Measurements from ENCODE around the gene WEE2. TPM values are rescaled to one million over a fixed set of nuclear protein-coding genes. Genes with fewer than 3 reads are reported as not detected.
"Not testable (repeated sequence)": the region's sequence is repeated elsewhere in the genome, so short reads cannot be mapped to it uniquely, and the experiment has no call there.

Gene WEE2
- total RNA-seq, 2 experiments from 2014 or later, result 0.08 to 0.14 TPM

- peaks cover 43% of the 10 kb centered on the region for H3K36me3 Mint-ChIP-seq (ENCODE audit: low read depth)
- intact Hi-C loops (cut with DNase I, micrococcal nuclease), result no loop called here
- H3K27ac Mint-ChIP-seq, result no peak overlapping the region
- no peaks in the 10 kb centered on the region for H3K9me3 Mint-ChIP-seq
- peaks cover 40% of the 10 kb centered on the region for H3K4me1 Mint-ChIP-seq (ENCODE audit: low read depth)
- TF ChIP-seq CTCF (IDR thresholded peaks at IDR 0.05), result no peak
- ATAC-seq (ENCODE audit: poor library complexity) (no peak), DNase-seq (no peak)
- H3K27ac ChIP-seq (ENCODE audit: low read depth in 1 of 2, low read length in 2 of 2), result no peak overlapping the region
- H3K4me3 Mint-ChIP-seq, result no peak overlapping the region
- H3K36me3 ChIP-seq (ENCODE audit: insufficient read depth, low read length), result peaks cover 33% of the 10 kb centered on the region
- no peaks in the 10 kb centered on the region for H3K4me1 ChIP-seq (ENCODE audit: insufficient read depth, low read length)
- POLR2A ChIA-PET, result no interaction called here
- no peaks in the 10 kb centered on the region for H3K27me3 ChIP-seq (ENCODE audit: control insufficient read depth in 1 of 2, insufficient read depth in 2 of 2, low read length in 2 of 2)
- H3K9me3 ChIP-seq (ENCODE audit: control insufficient read depth in 1 of 2, insufficient read depth in 1 of 2, low read length in 2 of 2), result no peaks in the 10 kb centered on the region
- no peak overlapping the region for H3K4me3 ChIP-seq (ENCODE audit: low read length)
- CTCF ChIA-PET, result no interaction called here
- H3K27me3 Mint-ChIP-seq, result no peaks in the 10 kb centered on the region
Measured at GRCh38 chr7:141688043-141688442, 20.1 kb upstream of the WEE2 start.

GRCh38 chr7:141689072-141689825 is 18.9 kb upstream of the WEE2 start:
- POLR2A ChIA-PET, result interaction anchor here (0.9 kb wide), 1 partner anchor 9 kb away, joined by 3 read pairs; no protein-coding TSS in a partner anchor
- H3K36me3 ChIP-seq (ENCODE audit: insufficient read depth, low read length), result peaks cover 26% of the 10 kb centered on the region
- H3K27me3 Mint-ChIP-seq; H3K9me3 Mint-ChIP-seq; DNase-seq; H3K27ac Mint-ChIP-seq; H3K27ac ChIP-seq (ENCODE audit: low read depth in 1 of 2, low read length in 2 of 2); H3K4me3 Mint-ChIP-seq; H3K4me1 ChIP-seq (ENCODE audit: insufficient read depth, low read length); H3K4me3 ChIP-seq (ENCODE audit: low read length); H3K9me3 ChIP-seq (ENCODE audit: control insufficient read depth in 1 of 2, insufficient read depth in 1 of 2, low read length in 2 of 2); intact Hi-C loops (cut with DNase I, micrococcal nuclease); ATAC-seq (ENCODE audit: poor library complexity); H3K27me3 ChIP-seq (ENCODE audit: control insufficient read depth in 1 of 2, insufficient read depth in 2 of 2, low read length in 2 of 2): not testable (repeated sequence)
- H3K4me1 Mint-ChIP-seq (ENCODE audit: low read depth), result peaks cover 48% of the 10 kb centered on the region
- peaks cover 38% of the 10 kb centered on the region for H3K36me3 Mint-ChIP-seq (ENCODE audit: low read depth)
- CTCF ChIA-PET, result interaction anchor here (0.6 kb wide), 1 partner anchor 41 kb away, joined by 3 read pairs; no protein-coding TSS in a partner anchor

- Histone ChIP-seq H3K4me3 (ENCODE audit: low read length) (no peak overlapping the region), H3K27ac (ENCODE audit: low read depth in 1 of 2, low read length in 2 of 2) (no peak overlapping the region), H3K36me3 (ENCODE audit: insufficient read depth, low read length) (peaks cover 15% of the 10 kb centered on the region), H3K9me3 (ENCODE audit: control insufficient read depth in 1 of 2, insufficient read depth in 1 of 2, low read length in 2 of 2) (no peaks in the 10 kb centered on the region), H3K27me3 (ENCODE audit: control insufficient read depth in 1 of 2, insufficient read depth in 2 of 2, low read length in 2 of 2) (no peaks in the 10 kb centered on the region), H3K4me1 (ENCODE audit: insufficient read depth, low read length) (no peaks in the 10 kb centered on the region)
- H3K4me1 Mint-ChIP-seq (ENCODE audit: low read depth), result peaks cover 71% of the 10 kb centered on the region
- H3K36me3 Mint-ChIP-seq (ENCODE audit: low read depth), result peaks cover 32% of the 10 kb centered on the region
- intact Hi-C loops (cut with DNase I, micrococcal nuclease), result no loop called here
- no peaks in the 10 kb centered on the region for H3K9me3 Mint-ChIP-seq
- TF ChIP-seq CTCF (IDR thresholded peaks at IDR 0.05), result no peak
- no peak overlapping the region for H3K27ac Mint-ChIP-seq
- ChIA-PET POLR2A (interaction anchor here (1.9 kb wide), 1 partner anchor 10 kb away, joined by 5 read pairs; the partner anchor contains the start of gene DENND11), CTCF (no interaction called here)
- DNase-seq (no peak), ATAC-seq (ENCODE audit: poor library complexity) (no peak)
- H3K27me3 Mint-ChIP-seq, result no peaks in the 10 kb centered on the region
- H3K4me3 Mint-ChIP-seq, result no peak overlapping the region
Measured at GRCh38 chr7:141691540-141691939, 16.6 kb upstream of the WEE2 start.
